ENCODE data around the gene NTSR2. TPM values are rescaled to one million over a fixed set of nuclear protein-coding genes. Genes with fewer than 3 reads are reported as not detected.

The NTSR2 gene
- total and polyA plus RNA-seq, 5 donors: 0.15 to 0.16 TPM; not detected in 3

DNA sequence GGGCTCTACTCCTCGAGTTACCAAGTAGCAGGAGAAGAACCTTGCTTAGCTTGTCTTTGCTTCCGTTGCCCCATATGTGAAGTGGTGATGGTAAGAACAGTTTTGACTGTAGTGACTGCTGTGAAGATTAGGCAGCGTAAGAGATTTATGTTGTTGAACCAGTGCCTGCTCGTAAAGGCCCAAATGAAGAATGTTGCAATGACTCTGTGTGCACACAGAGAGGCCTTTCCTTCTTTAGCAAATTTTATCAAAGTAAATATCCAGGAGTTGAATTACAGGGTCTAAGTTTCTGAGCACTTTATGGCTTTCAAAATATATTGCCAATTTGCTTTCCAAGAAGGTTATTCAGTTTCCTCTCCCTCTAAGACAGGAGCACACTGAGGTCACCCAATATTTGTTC, 14.5 kb downstream of the NTSR2 start:
- intact Hi-C loops (cut with DNase I): no loop called here
- WGBS: 91% methylated on average over 4 of the region's 4 CpGs
- no peaks in the 10 kb centered on the region for H3K9me3 ChIP-seq (ENCODE audit: control insufficient read depth, low read length)

DNA sequence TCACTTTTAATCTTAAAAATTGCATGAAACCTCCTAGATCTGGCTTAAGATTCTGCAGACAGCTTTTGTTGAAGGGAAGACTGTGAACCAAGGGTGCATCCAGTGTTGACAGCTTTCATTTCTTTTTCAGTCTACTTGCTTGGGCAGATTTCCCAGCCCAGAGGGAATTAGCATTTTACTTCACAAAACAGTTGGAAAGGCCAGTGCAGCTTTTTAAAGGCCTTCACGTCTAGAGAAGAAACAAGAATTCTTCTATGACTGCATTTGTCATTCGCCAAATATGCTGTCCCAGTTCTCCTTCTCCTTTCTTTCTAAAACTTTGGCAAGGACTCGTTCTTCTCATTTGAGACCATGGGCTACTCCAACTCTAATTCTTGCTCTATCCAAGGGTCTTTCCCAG, 17.4 kb downstream of the NTSR2 start:
- intact Hi-C loops (cut with DNase I): no loop called here
- H3K4me3 ChIP-seq (ENCODE audit: low read length): no peak overlapping the region
- 52% methylated on average over 3 of the region's 3 CpGs for WGBS

More for the DNA sequence above, 14.5 kb downstream of the NTSR2 start:
- Histone ChIP-seq H3K4me3 (ENCODE audit: low read length) (no peak overlapping the region), H3K4me1 (ENCODE audit: control insufficient read depth, insufficient read depth, low read length) (no peaks in the 10 kb centered on the region), H3K27ac (ENCODE audit: low read length) (no peak overlapping the region), H3K27me3 (ENCODE audit: control insufficient read depth, insufficient read depth) (no peaks in the 10 kb centered on the region)
- no peak for DNase-seq
- no peak for ATAC-seq

GRCh38 chr2:11651856-11652548, 18.0 kb downstream of the NTSR2 start:
- DNase-seq: no peak
- no peaks in the 10 kb centered on the region for H3K4me1 ChIP-seq (ENCODE audit: control insufficient read depth, insufficient read depth, low read length)
- intact Hi-C loops (cut with DNase I): no loop called here
- H3K27me3 ChIP-seq (ENCODE audit: control insufficient read depth, insufficient read depth): no peaks in the 10 kb centered on the region
- no peak overlapping the region for H3K4me3 ChIP-seq (ENCODE audit: low read length)
- ATAC-seq: no peak
- WGBS: 69% methylated on average over 5 of the region's 5 CpGs
- H3K27ac ChIP-seq (ENCODE audit: low read length): no peak overlapping the region
- H3K9me3 ChIP-seq (ENCODE audit: control insufficient read depth, low read length): no peaks in the 10 kb centered on the region

More for the DNA sequence above, 17.4 kb downstream of the NTSR2 start:
- Histone ChIP-seq H3K27ac (ENCODE audit: low read length) (no peak overlapping the region), H3K4me1 (ENCODE audit: control insufficient read depth, insufficient read depth, low read length) (no peaks in the 10 kb centered on the region), H3K27me3 (ENCODE audit: control insufficient read depth, insufficient read depth) (no peaks in the 10 kb centered on the region), H3K9me3 (ENCODE audit: control insufficient read depth, low read length) (no peaks in the 10 kb centered on the region)
- peak in 1 of 2 donors; percentile 36 for ATAC-seq
- no peak for DNase-seq

DNA sequence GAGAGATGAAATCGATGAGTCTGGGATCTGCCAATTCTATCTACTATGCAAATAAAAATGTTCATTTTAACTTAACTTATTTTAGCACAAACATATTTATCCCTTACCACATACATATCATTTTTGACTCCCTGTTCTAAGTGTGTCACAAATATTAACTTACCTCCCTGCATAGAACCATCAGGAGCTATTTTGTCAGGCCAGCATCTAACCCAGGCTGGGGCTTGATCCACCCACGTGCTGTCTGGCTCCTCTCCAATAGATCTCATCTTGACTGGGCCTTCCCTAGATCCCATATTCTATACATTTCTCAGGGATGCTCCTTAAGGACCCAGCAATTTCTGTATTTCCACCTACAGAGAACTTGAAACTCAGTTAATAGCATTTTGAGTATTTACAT, 20.9 kb downstream of the NTSR2 start:
- DNase-seq (no peak), ATAC-seq (no peak)
- H3K4me1 ChIP-seq (ENCODE audit: control insufficient read depth, insufficient read depth, low read length): no peaks in the 10 kb centered on the region
- 54% methylated on average over 2 of the region's 2 CpGs for WGBS
- no peaks in the 10 kb centered on the region for H3K9me3 ChIP-seq (ENCODE audit: control insufficient read depth, low read length)
- H3K4me3 ChIP-seq (ENCODE audit: low read length): no peak overlapping the region
- intact Hi-C loops (cut with DNase I): no loop called here
- no peak overlapping the region for H3K27ac ChIP-seq (ENCODE audit: low read length)
- H3K27me3 ChIP-seq (ENCODE audit: control insufficient read depth, insufficient read depth): no peaks in the 10 kb centered on the region

- no peaks in the 10 kb centered on the region for H3K4me1 ChIP-seq (ENCODE audit: control insufficient read depth, insufficient read depth, low read length)
- ATAC-seq: no peak
- no peaks in the 10 kb centered on the region for H3K27me3 ChIP-seq (ENCODE audit: control insufficient read depth, insufficient read depth)
- intact Hi-C loops (cut with DNase I): no loop called here
- H3K27ac ChIP-seq (ENCODE audit: low read length): no peak overlapping the region
- no peaks in the 10 kb centered on the region for H3K9me3 ChIP-seq (ENCODE audit: control insufficient read depth, low read length)
- DNase-seq: no peak
- H3K4me3 ChIP-seq (ENCODE audit: low read length): no peak overlapping the region
- 62% methylated on average over 7 of the region's 7 CpGs for WGBS
Observed at GRCh38 chr2:11647834-11648600, 22.0 kb downstream of the NTSR2 start.

- H3K4me3 ChIP-seq (ENCODE audit: low read length): no peak overlapping the region
- no peaks in the 10 kb centered on the region for H3K27me3 ChIP-seq (ENCODE audit: control insufficient read depth, insufficient read depth)
- H3K27ac ChIP-seq (ENCODE audit: low read length): no peak overlapping the region
- intact Hi-C loops (cut with DNase I): no loop called here
- WGBS: 98% methylated on average over 3 of the region's 3 CpGs
- DNase-seq (no peak), ATAC-seq (no peak)
- H3K9me3 ChIP-seq (ENCODE audit: control insufficient read depth, low read length): no peaks in the 10 kb centered on the region
- H3K4me1 ChIP-seq (ENCODE audit: control insufficient read depth, insufficient read depth, low read length): no peaks in the 10 kb centered on the region
Observed at GRCh38 chr2:11646530-11646929, 23.5 kb downstream of the NTSR2 start.

- Histone ChIP-seq H3K9me3 (ENCODE audit: control insufficient read depth, low read length) (no peaks in the 10 kb centered on the region), H3K27ac (ENCODE audit: low read length) (no peak overlapping the region), H3K4me3 (ENCODE audit: low read length) (no peak overlapping the region), H3K4me1 (ENCODE audit: control insufficient read depth, insufficient read depth, low read length) (no peaks in the 10 kb centered on the region), H3K27me3 (ENCODE audit: control insufficient read depth, insufficient read depth) (no peaks in the 10 kb centered on the region)
- ATAC-seq: no peak
- WGBS: 91% methylated on average over 3 of the region's 3 CpGs
- DNase-seq: no peak
- intact Hi-C loops (cut with DNase I): no loop called here
Observed at GRCh38 chr2:11644293-11644692, 25.7 kb downstream of the NTSR2 start.

DNA sequence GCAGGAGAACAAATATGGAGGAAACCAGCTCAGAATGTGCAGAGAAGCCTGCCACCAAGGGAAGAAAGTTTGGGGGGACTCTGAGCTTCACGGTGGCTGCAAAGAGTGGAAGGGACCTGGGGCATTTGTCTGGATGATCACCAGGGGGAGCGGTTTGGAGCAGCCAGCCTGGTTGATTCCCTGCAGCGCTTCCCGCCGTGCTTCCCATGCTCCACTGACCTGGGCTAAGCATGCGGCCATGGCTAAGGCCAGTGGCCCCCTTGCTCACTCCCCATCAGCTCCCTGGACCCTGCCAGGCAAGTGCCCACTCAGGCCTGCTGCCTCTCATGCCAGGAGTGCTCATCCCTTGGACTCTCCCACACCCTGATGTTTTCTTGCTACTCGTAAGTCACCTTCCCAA, 27.0 kb downstream of the NTSR2 start:
- H3K27me3 ChIP-seq (ENCODE audit: control insufficient read depth, insufficient read depth): no peaks in the 10 kb centered on the region
- no peak for ATAC-seq
- H3K4me3 ChIP-seq (ENCODE audit: low read length): no peak overlapping the region
- 80% methylated on average over 7 of the region's 7 CpGs for WGBS
- H3K9me3 ChIP-seq (ENCODE audit: control insufficient read depth, low read length): no peaks in the 10 kb centered on the region
- no peak for DNase-seq
- intact Hi-C loops (cut with DNase I): no loop called here
- H3K4me1 ChIP-seq (ENCODE audit: control insufficient read depth, insufficient read depth, low read length): no peaks in the 10 kb centered on the region
- H3K27ac ChIP-seq (ENCODE audit: low read length): no peak overlapping the region

DNA sequence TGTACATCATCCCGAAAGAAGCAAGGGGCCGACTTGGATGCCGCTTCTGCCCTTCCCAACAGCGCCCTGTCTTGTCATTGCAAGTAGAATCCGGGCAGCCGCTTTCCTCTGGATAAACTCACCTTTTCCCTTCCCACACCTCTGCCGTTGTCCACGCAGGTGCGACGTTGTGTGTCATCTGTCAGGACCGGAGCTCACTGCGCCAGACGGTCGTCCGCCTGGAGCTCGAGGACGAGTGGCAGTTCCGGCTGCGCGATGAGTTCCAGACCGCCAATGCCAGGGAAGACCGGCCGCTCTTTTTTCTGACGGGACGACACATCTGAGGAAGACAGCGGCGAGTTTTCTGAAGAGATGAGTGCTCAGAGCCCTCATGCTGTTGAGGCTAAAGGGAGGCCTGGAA, 29.9 kb downstream of the NTSR2 start:
- H3K27ac ChIP-seq (ENCODE audit: low read length): no peak overlapping the region
- no peaks in the 10 kb centered on the region for H3K9me3 ChIP-seq (ENCODE audit: control insufficient read depth, low read length)
- 96% methylated on average over 27 of the region's 27 CpGs for WGBS
- no peaks in the 10 kb centered on the region for H3K27me3 ChIP-seq (ENCODE audit: control insufficient read depth, insufficient read depth)
- H3K4me3 ChIP-seq (ENCODE audit: low read length): no peak overlapping the region
- H3K4me1 ChIP-seq (ENCODE audit: control insufficient read depth, insufficient read depth, low read length): no peaks in the 10 kb centered on the region
- no peak for DNase-seq
- ATAC-seq: no peak
- intact Hi-C loops (cut with DNase I): no loop called here

GRCh38 chr2:11639503-11639902, 30.5 kb downstream of the NTSR2 start:
- ATAC-seq: no peak
- Histone ChIP-seq H3K27ac (ENCODE audit: low read length) (no peak overlapping the region), H3K4me3 (ENCODE audit: low read length) (no peak overlapping the region), H3K9me3 (ENCODE audit: control insufficient read depth, low read length) (no peaks in the 10 kb centered on the region), H3K4me1 (ENCODE audit: control insufficient read depth, insufficient read depth, low read length) (no peaks in the 10 kb centered on the region), H3K27me3 (ENCODE audit: control insufficient read depth, insufficient read depth) (no peaks in the 10 kb centered on the region)
- DNase-seq: no peak
- intact Hi-C loops (cut with DNase I): no loop called here
- 83% methylated on average over 5 of the region's 5 CpGs for WGBS

DNA sequence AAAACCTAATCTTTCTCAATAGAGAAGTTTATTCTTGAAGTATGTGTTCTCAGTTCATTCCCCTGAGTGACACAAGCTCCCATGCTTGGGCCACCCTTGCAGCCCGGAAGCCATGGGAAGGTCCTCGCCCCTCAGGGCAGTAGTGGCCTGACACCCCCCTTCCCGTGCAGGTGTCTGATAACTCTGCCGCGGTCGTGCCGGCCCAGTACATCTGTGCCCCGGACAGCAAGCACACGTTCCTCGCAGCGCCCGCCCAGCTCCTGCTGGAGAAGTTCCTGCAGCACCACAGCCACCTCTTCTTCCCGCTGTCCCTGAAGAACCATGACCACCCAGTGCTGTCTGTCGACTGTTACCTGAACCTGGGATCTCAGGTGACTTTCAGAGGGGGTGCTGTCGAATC, 32.4 kb downstream of the NTSR2 start:
- no peaks in the 10 kb centered on the region for H3K27me3 ChIP-seq (ENCODE audit: control insufficient read depth, insufficient read depth)
- DNase-seq (no peak), ATAC-seq (no peak)
- no peaks in the 10 kb centered on the region for H3K9me3 ChIP-seq (ENCODE audit: control insufficient read depth, low read length)
- no peak overlapping the region for H3K4me3 ChIP-seq (ENCODE audit: low read length)
- H3K4me1 ChIP-seq (ENCODE audit: control insufficient read depth, insufficient read depth, low read length): no peaks in the 10 kb centered on the region
- intact Hi-C loops (cut with DNase I): no loop called here
- 93% methylated on average over 15 of the region's 15 CpGs for WGBS
- H3K27ac ChIP-seq (ENCODE audit: low read length): no peak overlapping the region
